Activated CD4-positive, alpha-beta T cell treated with anti-CD3 and anti-CD28 coated beads, Interleukin-2, Interleukin-6, amounts not matched to agents 100 ng/mL and 50 ng/mL, durations not matched to agents 16 hours and 8 hours (primary cell): ENCODE measurements around the gene LIN52.

Experiments
- DNase-seq: peaks from one replicate; pipeline ENCODE4 v3.0.0-alpha.2; 2020

LIN52 gene

GRCh38 chr14:74084277-74085046, at the start of gene LIN52, which contains the start of gene ALDH6A1:
Gene LIN52, plus strand, starts transcription at chr14:74084956. Its CDS starts 19 bp downstream, at chr14:74084975.
Gene ALDH6A1, minus strand, starts transcription at chr14:74084453. Its CDS starts 59 bp downstream, at chr14:74084394.
- DNase-seq: peak; percentile 99

- no peak for DNase-seq
Measured at GRCh38 chr14:74035556-74035955, 49.2 kb upstream of the LIN52 start.

- DNase-seq: peak; percentile 62
Measured at GRCh38 chr14:74038020-74038859, 46.5 kb upstream of the LIN52 start.

- DNase-seq: no peak
Measured at GRCh38 chr14:74042296-74042695, 42.5 kb upstream of the LIN52 start.

- no peak for DNase-seq
Measured at GRCh38 chr14:74045522-74045921, 39.2 kb upstream of the LIN52 start.

GRCh38 chr14:74048281-74048680, 36.5 kb upstream of the LIN52 start:
- no peak for DNase-seq

GRCh38 chr14:74049876-74050495, 34.8 kb upstream of the LIN52 start:
- no peak for DNase-seq

GRCh38 chr14:74062809-74063150, 22.0 kb upstream of the LIN52 start:
- DNase-seq: no peak

GRCh38 chr14:74064426-74064825, 20.3 kb upstream of the LIN52 start:
- DNase-seq: no peak

GRCh38 chr14:74064883-74065282, 19.9 kb upstream of the LIN52 start:
- no peak for DNase-seq

GRCh38 chr14:74065746-74066575, 18.8 kb upstream of the LIN52 start:
- DNase-seq: no peak

GRCh38 chr14:74077401-74077800, 7.4 kb upstream of the LIN52 start:
- no peak for DNase-seq

- DNase-seq: no peak
Measured at GRCh38 chr14:74080820-74081460, 3.8 kb upstream of the LIN52 start.

- DNase-seq: no peak
Measured at GRCh38 chr14:74081491-74081890, 3.3 kb upstream of the LIN52 start.

- DNase-seq: no peak
Measured at GRCh38 chr14:74083161-74083560, 1.6 kb upstream of the LIN52 start.

- no peak for DNase-seq
Measured at GRCh38 chr14:74083784-74084276, 926 bp upstream of the LIN52 start.

GRCh38 chr14:74085047-74085637, 386 bp downstream of the LIN52 start:
- peak; percentile 71 for DNase-seq

- DNase-seq: peak; percentile 56
Measured at GRCh38 chr14:74085828-74086227, 1.1 kb downstream of the LIN52 start.

- DNase-seq: peak; percentile 15
Measured at GRCh38 chr14:74089251-74090020, 4.7 kb downstream of the LIN52 start.

- no peak for DNase-seq
Measured at GRCh38 chr14:74105381-74105780, 20.6 kb downstream of the LIN52 start.

- no peak for DNase-seq
Measured at GRCh38 chr14:74109369-74109768, 24.6 kb downstream of the LIN52 start.
